SK-N-SH treated with all-trans-retinoic acid at 6 μM for 48 hours (cell line): ENCODE data around the gene ABTB1.

Experiments
- ATAC-seq: fragments of 200-7000 bp; cut with Tn5 transposase; 3 replicates; pipeline ENCODE4 v1.9.1; 2020; ENCODE audit warnings: mild to moderate bottlenecking, moderate library complexity
- ARNTL ChIP-seq: fragments of 450-650 bp; formaldehyde crosslinking; IDR thresholded peaks from 2 replicates; pipeline ENCODE4 v1.5.0; 2020; ENCODE audit warnings: low read depth, mild to moderate bottlenecking, moderate library complexity, borderline replicate concordance
- BACH2 ChIP-seq: fragments of 250-450 bp; sonication (Bioruptor Pico); IDR thresholded peaks from 2 replicates; pipeline ENCODE4 v1.9.0; 2021; ENCODE audit warnings: mild to moderate bottlenecking, borderline replicate concordance
- CSDC2 ChIP-seq: fragments of 250-450 bp; sonication (Bioruptor Pico); IDR thresholded peaks from 2 replicates; pipeline ENCODE4 v1.5.0; 2020; ENCODE audit warnings: mild to moderate bottlenecking, moderate library complexity
- CSRNP3 ChIP-seq: fragments of 250-450 bp; sonication (Bioruptor Pico); IDR thresholded peaks from 2 replicates; pipeline ENCODE4 v1.5.1; 2021; ENCODE audit warnings: mild to moderate bottlenecking, moderate library complexity
- ESRRG ChIP-seq: fragments of 250-450 bp; sonication (Bioruptor Pico); IDR thresholded peaks from 2 replicates; pipeline ENCODE4 v1.6.1; 2021; ENCODE audit warnings: mild to moderate bottlenecking
- GLIS3 ChIP-seq: fragments of 250-450 bp; sonication (Bioruptor Pico); IDR thresholded peaks from 2 replicates; pipeline ENCODE4 v1.5.0; 2020; ENCODE audit warnings: mild to moderate bottlenecking, moderate library complexity
- ISL1 ChIP-seq: fragments of 250-450 bp; sonication (Bioruptor Pico); IDR thresholded peaks from 2 replicates; pipeline ENCODE4 v2.1.2; 2022; ENCODE audit warnings: mild to moderate bottlenecking, moderate library complexity
- OSR1 ChIP-seq: fragments of 250-450 bp; sonication (Bioruptor Pico); IDR thresholded peaks from 2 replicates; pipeline ENCODE4 v1.8.0; 2022; ENCODE audit warnings: moderate library complexity, mild to moderate bottlenecking, inconsistent platforms
- PATZ1 ChIP-seq: fragments of 250-450 bp; sonication (Bioruptor Pico); IDR thresholded peaks from 2 replicates; pipeline ENCODE4 v1.8.0; 2020; ENCODE audit warnings: mild to moderate bottlenecking, moderate library complexity, borderline replicate concordance
- PPARA ChIP-seq: fragments of 250-450 bp; sonication (Bioruptor Pico); IDR thresholded peaks from 2 replicates; pipeline ENCODE4 v1.5.0; 2020; ENCODE audit warnings: mild to moderate bottlenecking, borderline replicate concordance
- TCF4 ChIP-seq: fragments of 250-450 bp; sonication (Bioruptor Pico); IDR thresholded peaks from 2 replicates; pipeline ENCODE4 v1.8.0; 2021; ENCODE audit warnings: mild to moderate bottlenecking, moderate library complexity, borderline replicate concordance
- TOX ChIP-seq: fragments of 250-450 bp; sonication (Bioruptor Pico); IDR thresholded peaks from 2 replicates; pipeline ENCODE4 v1.8.0; 2021; ENCODE audit warnings: mild to moderate bottlenecking, moderate library complexity, borderline replicate concordance
- TSHZ2 ChIP-seq: fragments of 250-450 bp; sonication (Bioruptor Pico); IDR thresholded peaks from 2 replicates; pipeline ENCODE4 v1.5.0; 2020; ENCODE audit warnings: mild to moderate bottlenecking, moderate library complexity
- ZC3H10 ChIP-seq: fragments of 250-450 bp; sonication (Bioruptor Pico); IDR thresholded peaks from 2 replicates; pipeline ENCODE4 v1.5.1; 2021; ENCODE audit warnings: mild to moderate bottlenecking, moderate library complexity
- ZFP3 ChIP-seq: fragments of 250-450 bp; sonication (Bioruptor Pico); IDR thresholded peaks from 2 replicates; pipeline ENCODE4 v1.5.0; 2020; ENCODE audit warnings: mild to moderate bottlenecking, moderate library complexity
- ZFP30 ChIP-seq: fragments of 450-650 bp; formaldehyde crosslinking; IDR thresholded peaks from 2 replicates; pipeline ENCODE4 v1.5.0; 2022; ENCODE audit warnings: mild to moderate bottlenecking, moderate library complexity
- ZNF565 ChIP-seq: fragments of 450-650 bp; formaldehyde crosslinking; conservative IDR thresholded peaks from 2 replicates; pipeline ENCODE4 v1.5.0; 2020; ENCODE audit warnings: low read depth, mild to moderate bottlenecking, moderate library complexity
- ZNF70 ChIP-seq: fragments of 450-650 bp; formaldehyde crosslinking; IDR thresholded peaks from 2 replicates; pipeline ENCODE4 v1.5.0; 2020; ENCODE audit warnings: mild to moderate bottlenecking, moderate library complexity
- ZNF8 ChIP-seq: fragments of 450-650 bp; formaldehyde crosslinking; IDR thresholded peaks from 2 replicates; pipeline ENCODE4 v1.5.0; 2020; ENCODE audit warnings: mild to moderate bottlenecking, moderate library complexity
- TF ChIP-seq, protein P1 (sequence below): fragments of 250-450 bp; sonication (Bioruptor Pico); IDR thresholded peaks from 2 replicates; pipeline ENCODE4 v1.5.1; 2020; ENCODE audit warnings: low read depth, mild to moderate bottlenecking, moderate library complexity
- TF ChIP-seq, protein P2 (sequence below): fragments of 250-450 bp; sonication (Bioruptor Pico); IDR thresholded peaks from 2 replicates; pipeline ENCODE4 v1.8.0; 2021; ENCODE audit warnings: low read depth, mild to moderate bottlenecking, moderate library complexity, borderline replicate concordance

The ABTB1 gene

GRCh38 chr3:127714866-127715265 is 42.1 kb downstream of the ABTB1 start:
- no peak for ATAC-seq

DNA sequence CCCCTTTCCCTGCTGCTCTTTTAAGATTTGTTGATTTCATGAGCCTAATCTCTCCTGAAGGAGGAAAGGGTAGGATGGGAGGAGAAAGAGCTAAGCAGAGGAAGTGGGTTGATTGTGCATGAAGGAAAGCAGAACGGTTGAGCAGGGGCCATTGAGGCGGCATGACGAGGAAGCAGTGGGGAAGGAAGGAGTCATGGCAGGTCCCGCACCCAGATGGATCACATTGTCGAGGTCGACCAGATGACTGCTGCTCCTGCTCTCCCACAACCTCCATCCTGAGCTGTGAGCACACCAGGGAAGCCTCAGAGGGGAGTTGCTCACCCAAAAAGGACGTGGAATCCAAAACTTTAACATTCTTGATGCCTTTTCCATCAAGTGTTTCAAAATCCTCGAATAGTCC is 42.8 kb downstream of the ABTB1 start:
- ATAC-seq = no peak
- TF ChIP-seq TCF4 (CRISPR knock-in tag) = no peak
- no peak for TF ChIP-seq TOX (CRISPR knock-in tag)
- TF ChIP-seq, protein P1, sequence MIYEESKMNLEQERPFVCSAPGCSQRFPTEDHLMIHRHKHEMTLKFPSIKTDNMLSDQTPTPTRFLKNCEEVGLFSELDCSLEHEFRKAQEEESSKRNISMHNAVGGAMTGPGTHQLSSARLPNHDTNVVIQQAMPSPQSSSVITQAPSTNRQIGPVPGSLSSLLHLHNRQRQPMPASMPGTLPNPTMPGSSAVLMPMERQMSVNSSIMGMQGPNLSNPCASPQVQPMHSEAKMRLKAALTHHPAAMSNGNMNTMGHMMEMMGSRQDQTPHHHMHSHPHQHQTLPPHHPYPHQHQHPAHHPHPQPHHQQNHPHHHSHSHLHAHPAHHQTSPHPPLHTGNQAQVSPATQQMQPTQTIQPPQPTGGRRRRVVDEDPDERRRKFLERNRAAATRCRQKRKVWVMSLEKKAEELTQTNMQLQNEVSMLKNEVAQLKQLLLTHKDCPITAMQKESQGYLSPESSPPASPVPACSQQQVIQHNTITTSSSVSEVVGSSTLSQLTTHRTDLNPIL (CRISPR knock-in tag) = no peak
- no peak for TF ChIP-seq ZC3H10
- no peak for TF ChIP-seq CSDC2 (CRISPR knock-in tag)
- no peak for TF ChIP-seq BACH2 (CRISPR knock-in tag)
- no peak for TF ChIP-seq ESRRG (CRISPR knock-in tag)
- TF ChIP-seq ZFP30 = no peak
- TF ChIP-seq OSR1 (CRISPR knock-in tag) = no peak
- no peak for TF ChIP-seq ZNF565 (CRISPR knock-in tag)
- TF ChIP-seq, all 23 proteins: peak for 0

More at GRCh38 chr3:127714866-127715265, 42.1 kb downstream of the ABTB1 start:
- TF ChIP-seq ZC3H10 (no peak), TSHZ2 (no peak), CSRNP3 (CRISPR knock-in tag) (no peak), ZNF8 (CRISPR knock-in tag) (no peak), TOX (CRISPR knock-in tag) (no peak), GLIS3 (CRISPR knock-in tag) (no peak), CSDC2 (CRISPR knock-in tag) (no peak), PPARA (no peak), ZNF70 (CRISPR knock-in tag) (no peak), PATZ1 (CRISPR knock-in tag) (no peak), ESRRG (CRISPR knock-in tag) (no peak), ZFP3 (CRISPR knock-in tag) (no peak), ARNTL (CRISPR knock-in tag) (no peak)
- TF ChIP-seq, protein P2, sequence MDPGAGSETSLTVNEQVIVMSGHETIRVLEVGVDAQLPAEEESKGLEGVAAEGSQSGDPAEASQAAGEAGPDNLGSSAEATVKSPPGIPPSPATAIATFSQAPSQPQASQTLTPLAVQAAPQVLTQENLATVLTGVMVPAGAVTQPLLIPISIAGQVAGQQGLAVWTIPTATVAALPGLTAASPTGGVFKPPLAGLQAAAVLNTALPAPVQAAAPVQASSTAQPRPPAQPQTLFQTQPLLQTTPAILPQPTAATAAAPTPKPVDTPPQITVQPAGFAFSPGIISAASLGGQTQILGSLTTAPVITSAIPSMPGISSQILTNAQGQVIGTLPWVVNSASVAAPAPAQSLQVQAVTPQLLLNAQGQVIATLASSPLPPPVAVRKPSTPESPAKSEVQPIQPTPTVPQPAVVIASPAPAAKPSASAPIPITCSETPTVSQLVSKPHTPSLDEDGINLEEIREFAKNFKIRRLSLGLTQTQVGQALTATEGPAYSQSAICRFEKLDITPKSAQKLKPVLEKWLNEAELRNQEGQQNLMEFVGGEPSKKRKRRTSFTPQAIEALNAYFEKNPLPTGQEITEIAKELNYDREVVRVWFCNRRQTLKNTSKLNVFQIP (CRISPR knock-in tag) = no peak

DNA sequence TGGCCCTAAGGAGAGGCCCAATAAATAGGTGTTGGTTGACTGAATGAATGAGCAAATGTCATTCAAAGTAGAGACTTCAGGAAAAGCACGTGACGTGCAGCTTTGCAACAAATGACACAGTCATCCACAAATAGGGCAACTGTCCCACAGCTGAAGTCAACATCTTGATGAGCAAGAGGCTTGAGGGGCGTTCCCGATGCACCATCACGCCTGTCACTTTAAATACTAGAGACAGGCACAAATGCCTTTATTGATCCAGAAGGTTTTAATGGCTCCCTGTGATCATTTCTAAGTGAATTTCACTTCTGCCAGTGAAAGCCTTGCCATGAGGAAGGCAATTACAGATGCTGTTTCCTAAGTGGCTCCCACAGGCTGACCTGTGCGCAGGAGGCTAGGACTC is 43.6 kb downstream of the ABTB1 start:
- TF ChIP-seq ZFP30 (no peak), TCF4 (CRISPR knock-in tag) (no peak), ISL1 (no peak)
- no peak for ATAC-seq
